ENCODE results near the gene RING1.

DNA sequence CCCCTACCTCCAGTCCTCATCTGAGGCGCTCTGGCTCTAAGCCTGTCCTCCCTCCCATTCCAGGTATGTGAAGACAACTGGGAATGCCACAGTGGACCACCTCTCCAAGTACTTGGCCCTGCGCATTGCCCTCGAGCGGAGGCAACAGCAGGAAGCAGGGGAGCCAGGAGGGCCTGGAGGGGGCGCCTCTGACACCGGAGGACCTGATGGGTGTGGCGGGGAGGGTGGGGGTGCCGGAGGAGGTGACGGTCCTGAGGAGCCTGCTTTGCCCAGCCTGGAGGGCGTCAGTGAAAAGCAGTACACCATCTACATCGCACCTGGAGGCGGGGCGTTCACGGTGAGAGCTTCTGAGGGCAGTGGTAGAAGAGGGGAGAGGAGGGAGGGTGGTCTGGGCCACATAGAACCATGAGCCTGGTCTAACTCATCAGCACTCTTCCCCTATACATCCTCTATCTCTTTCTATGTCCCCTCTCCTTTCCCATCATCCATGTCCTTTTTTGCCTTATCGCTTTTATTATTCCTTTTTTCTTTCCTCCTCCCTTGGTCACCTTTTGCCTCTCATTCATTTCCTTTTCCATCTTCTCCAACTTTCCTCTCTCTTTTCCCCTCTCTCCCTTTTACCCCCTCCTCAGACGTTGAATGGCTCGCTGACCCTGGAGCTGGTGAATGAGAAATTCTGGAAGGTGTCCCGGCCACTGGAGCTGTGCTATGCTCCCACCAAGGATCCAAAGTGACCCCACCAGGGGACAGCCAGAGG lies 3.5 kb downstream of the RING1 start:
- TF ChIP-seq POLR2A (IDR thresholded peaks at IDR 0.05; ENCODE audit: extremely low read depth, insufficient read length) = no peak
- TF ChIP-seq, protein P1, sequence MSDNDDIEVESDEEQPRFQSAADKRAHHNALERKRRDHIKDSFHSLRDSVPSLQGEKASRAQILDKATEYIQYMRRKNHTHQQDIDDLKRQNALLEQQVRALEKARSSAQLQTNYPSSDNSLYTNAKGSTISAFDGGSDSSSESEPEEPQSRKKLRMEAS (IDR thresholded peaks at IDR 0.05; ENCODE audit: low read depth, low read length) = no peak
- TF ChIP-seq, protein P2, sequence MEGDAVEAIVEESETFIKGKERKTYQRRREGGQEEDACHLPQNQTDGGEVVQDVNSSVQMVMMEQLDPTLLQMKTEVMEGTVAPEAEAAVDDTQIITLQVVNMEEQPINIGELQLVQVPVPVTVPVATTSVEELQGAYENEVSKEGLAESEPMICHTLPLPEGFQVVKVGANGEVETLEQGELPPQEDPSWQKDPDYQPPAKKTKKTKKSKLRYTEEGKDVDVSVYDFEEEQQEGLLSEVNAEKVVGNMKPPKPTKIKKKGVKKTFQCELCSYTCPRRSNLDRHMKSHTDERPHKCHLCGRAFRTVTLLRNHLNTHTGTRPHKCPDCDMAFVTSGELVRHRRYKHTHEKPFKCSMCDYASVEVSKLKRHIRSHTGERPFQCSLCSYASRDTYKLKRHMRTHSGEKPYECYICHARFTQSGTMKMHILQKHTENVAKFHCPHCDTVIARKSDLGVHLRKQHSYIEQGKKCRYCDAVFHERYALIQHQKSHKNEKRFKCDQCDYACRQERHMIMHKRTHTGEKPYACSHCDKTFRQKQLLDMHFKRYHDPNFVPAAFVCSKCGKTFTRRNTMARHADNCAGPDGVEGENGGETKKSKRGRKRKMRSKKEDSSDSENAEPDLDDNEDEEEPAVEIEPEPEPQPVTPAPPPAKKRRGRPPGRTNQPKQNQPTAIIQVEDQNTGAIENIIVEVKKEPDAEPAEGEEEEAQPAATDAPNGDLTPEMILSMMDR (IDR thresholded peaks at IDR 0.05; ENCODE audit: low read depth, low read length) = no peak

Measured in NB4 (cell line).